GM12872 (cell line): ENCODE results near the gene SEPTIN1.
A peak's percentile ranks its signal among the peaks of the same experiment; 100 is the strongest.

Experiments
- CTCF ChIP-seq: IDR thresholded peaks from 3 replicates; pipeline ENCODE4 v1.5.1; 2011; ENCODE audit warnings: low read depth, mild to moderate bottlenecking, low read length, moderate library complexity; ENCODE audit not compliant: insufficient read depth

The SEPTIN1 gene

GRCh38 chr16:30381291-30382041, 895 bp downstream of the SEPTIN1 start:
- TF ChIP-seq CTCF: no peak

GRCh38 chr16:30380803-30381208, 1.6 kb downstream of the SEPTIN1 start:
- TF ChIP-seq CTCF: no peak

GRCh38 chr16:30380072-30380802, 2.1 kb downstream of the SEPTIN1 start:
- TF ChIP-seq CTCF: no peak

- TF ChIP-seq CTCF: no peak
These were observed 3.1 kb downstream of the SEPTIN1 start for GRCh38 chr16:30379158-30379783.

- 0 out of 3 replicates have a peak, but pooled peaks have one; percentile 19 for TF ChIP-seq CTCF
These were observed 3.9 kb downstream of the SEPTIN1 start for GRCh38 chr16:30378236-30379157.

GRCh38 chr16:30377812-30378235, 4.5 kb downstream of the SEPTIN1 start:
- TF ChIP-seq CTCF: no peak
